Measurements from ENCODE around the gene SCCPDH. TPM values are rescaled to one million over a fixed set of nuclear protein-coding genes. Genes with fewer than 3 reads are reported as not detected.

Gene SCCPDH
- total RNA-seq, 1 experiment from 2014 or later: 32.2 TPM

DNA sequence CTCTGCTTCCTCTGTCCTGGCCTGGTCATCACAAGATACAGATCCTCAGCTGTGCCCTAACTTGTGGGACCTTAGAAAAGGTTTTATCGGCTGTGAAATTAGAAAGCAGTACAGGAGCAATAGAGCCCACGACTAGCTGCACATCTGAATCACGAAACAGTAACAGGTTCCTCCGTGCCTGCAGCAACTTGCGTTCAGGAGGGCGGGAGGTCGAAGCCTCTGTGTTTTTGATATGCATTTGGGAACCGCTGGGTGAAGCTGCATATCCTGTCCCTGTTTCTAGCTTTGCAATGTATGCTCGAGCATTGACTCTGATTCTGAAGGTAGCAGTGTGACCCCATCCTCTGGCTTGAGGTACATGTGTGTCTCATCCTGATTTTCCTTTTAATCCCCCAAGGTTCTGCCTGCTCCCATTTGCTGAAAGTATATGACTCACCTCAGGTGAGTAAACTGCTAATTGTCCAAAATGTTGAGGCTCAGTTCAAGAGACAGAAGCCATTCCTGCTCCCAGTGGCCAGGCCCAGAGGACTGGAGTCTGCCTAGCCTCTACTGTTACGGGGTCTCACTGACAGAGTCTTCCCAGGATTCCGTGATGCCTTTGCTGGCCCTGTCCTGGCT is 44.3 kb downstream of the SCCPDH start:
- no peaks in the 10 kb centered on the region for H3K27me3 Mint-ChIP-seq (ENCODE audit: insufficient read depth, unreplicated experiment)
- peaks cover 18% of the 10 kb centered on the region for H3K4me1 Mint-ChIP-seq (ENCODE audit: insufficient read depth, unreplicated experiment)
- peak; percentile 48 for DNase-seq (ENCODE audit: unreplicated experiment)
- peak overlapping the region; percentile 92 for H3K27ac Mint-ChIP-seq (ENCODE audit: low read depth, unreplicated experiment)
- TF ChIP-seq, protein P1, sequence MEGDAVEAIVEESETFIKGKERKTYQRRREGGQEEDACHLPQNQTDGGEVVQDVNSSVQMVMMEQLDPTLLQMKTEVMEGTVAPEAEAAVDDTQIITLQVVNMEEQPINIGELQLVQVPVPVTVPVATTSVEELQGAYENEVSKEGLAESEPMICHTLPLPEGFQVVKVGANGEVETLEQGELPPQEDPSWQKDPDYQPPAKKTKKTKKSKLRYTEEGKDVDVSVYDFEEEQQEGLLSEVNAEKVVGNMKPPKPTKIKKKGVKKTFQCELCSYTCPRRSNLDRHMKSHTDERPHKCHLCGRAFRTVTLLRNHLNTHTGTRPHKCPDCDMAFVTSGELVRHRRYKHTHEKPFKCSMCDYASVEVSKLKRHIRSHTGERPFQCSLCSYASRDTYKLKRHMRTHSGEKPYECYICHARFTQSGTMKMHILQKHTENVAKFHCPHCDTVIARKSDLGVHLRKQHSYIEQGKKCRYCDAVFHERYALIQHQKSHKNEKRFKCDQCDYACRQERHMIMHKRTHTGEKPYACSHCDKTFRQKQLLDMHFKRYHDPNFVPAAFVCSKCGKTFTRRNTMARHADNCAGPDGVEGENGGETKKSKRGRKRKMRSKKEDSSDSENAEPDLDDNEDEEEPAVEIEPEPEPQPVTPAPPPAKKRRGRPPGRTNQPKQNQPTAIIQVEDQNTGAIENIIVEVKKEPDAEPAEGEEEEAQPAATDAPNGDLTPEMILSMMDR (IDR thresholded peaks at IDR 0.05; ENCODE audit: unreplicated experiment): no peak
- ChIA-PET CTCF (interaction anchor here (0.5 to 4.7 kb wide), 9 partner anchors 14 to 1684 kb away, joined by 3 to 64 read pairs (median 3); no protein-coding TSS in a partner anchor), POLR2A (interaction anchor here (0.5 to 2.3 kb wide), 12 partner anchors 9 to 1103 kb away, joined by 3 to 9 read pairs (median 4); partner anchors contain the start of genes CNST, SCCPDH, TFB2M and ZNF695)
- H3K36me3 Mint-ChIP-seq (ENCODE audit: insufficient read depth, unreplicated experiment): peaks cover 15% of the 10 kb centered on the region
- no peaks in the 10 kb centered on the region for H3K9me3 Mint-ChIP-seq (ENCODE audit: unreplicated experiment)
- intact Hi-C loops (cut with micrococcal nuclease): loop anchor here (5.0 kb wide), 1 partner anchor 201 kb away; the partner anchor contains the start of genes CNST and TFB2M
- H3K4me3 Mint-ChIP-seq (ENCODE audit: unreplicated experiment): no peak overlapping the region
- BruUV-seq (replicated peaks): no TSS peak

- BruUV-seq (replicated peaks): no TSS peak
- peak; percentile 99 for DNase-seq (ENCODE audit: unreplicated experiment)
- Mint-ChIP-seq H3K4me3 (ENCODE audit: unreplicated experiment) (no peak overlapping the region), H3K4me1 (ENCODE audit: insufficient read depth, unreplicated experiment) (peaks cover 18% of the 10 kb centered on the region), H3K27ac (ENCODE audit: low read depth, unreplicated experiment) (peak overlapping the region; percentile 92), H3K9me3 (ENCODE audit: unreplicated experiment) (no peaks in the 10 kb centered on the region), H3K27me3 (ENCODE audit: insufficient read depth, unreplicated experiment) (no peaks in the 10 kb centered on the region), H3K36me3 (ENCODE audit: insufficient read depth, unreplicated experiment) (peaks cover 15% of the 10 kb centered on the region)
- intact Hi-C loops (cut with micrococcal nuclease): loop anchor here (5.0 kb wide), 1 partner anchor 202 kb away; the partner anchor contains the start of genes CNST and TFB2M
- ChIA-PET POLR2A (interaction anchor here (0.6 to 1.7 kb wide), 12 partner anchors 10 to 1102 kb away, joined by 3 to 9 read pairs (median 4); partner anchors contain the start of genes CNST, SCCPDH, TFB2M and ZNF695), CTCF (interaction anchor here (0.9 to 4.7 kb wide), 5 partner anchors 15 to 257 kb away, joined by 3 to 64 read pairs (median 4); no protein-coding TSS in a partner anchor)
- TF ChIP-seq, protein P1 (IDR thresholded peaks at IDR 0.05; ENCODE audit: unreplicated experiment): no peak
Observed at GRCh38 chr1:246769306-246769705, 45.1 kb downstream of the SCCPDH start.

GRCh38 chr1:246771366-246771765 is 47.2 kb downstream of the SCCPDH start:
- H3K9me3 Mint-ChIP-seq (ENCODE audit: unreplicated experiment): no peaks in the 10 kb centered on the region
- BruUV-seq (replicated peaks): no TSS peak
- TF ChIP-seq, protein P1 (IDR thresholded peaks at IDR 0.05; ENCODE audit: unreplicated experiment): no peak
- CTCF ChIA-PET: interaction anchor here (0.6 to 1.1 kb wide), 4 partner anchors 17 to 601 kb away, joined by 3 to 7 read pairs (median 6); no protein-coding TSS in a partner anchor
- no peak overlapping the region for H3K27ac Mint-ChIP-seq (ENCODE audit: low read depth, unreplicated experiment)
- no peak overlapping the region for H3K4me3 Mint-ChIP-seq (ENCODE audit: unreplicated experiment)
- peaks cover 18% of the 10 kb centered on the region for H3K4me1 Mint-ChIP-seq (ENCODE audit: insufficient read depth, unreplicated experiment)
- peaks cover 14% of the 10 kb centered on the region for H3K36me3 Mint-ChIP-seq (ENCODE audit: insufficient read depth, unreplicated experiment)
- no peak for DNase-seq (ENCODE audit: unreplicated experiment)
- H3K27me3 Mint-ChIP-seq (ENCODE audit: insufficient read depth, unreplicated experiment): no peaks in the 10 kb centered on the region
- intact Hi-C loops (cut with micrococcal nuclease): no loop called here
- POLR2A ChIA-PET: interaction anchor here (0.6 to 1.0 kb wide), 4 partner anchors 9 to 101 kb away, joined by 3 to 4 read pairs (median 3); no protein-coding TSS in a partner anchor

DNA sequence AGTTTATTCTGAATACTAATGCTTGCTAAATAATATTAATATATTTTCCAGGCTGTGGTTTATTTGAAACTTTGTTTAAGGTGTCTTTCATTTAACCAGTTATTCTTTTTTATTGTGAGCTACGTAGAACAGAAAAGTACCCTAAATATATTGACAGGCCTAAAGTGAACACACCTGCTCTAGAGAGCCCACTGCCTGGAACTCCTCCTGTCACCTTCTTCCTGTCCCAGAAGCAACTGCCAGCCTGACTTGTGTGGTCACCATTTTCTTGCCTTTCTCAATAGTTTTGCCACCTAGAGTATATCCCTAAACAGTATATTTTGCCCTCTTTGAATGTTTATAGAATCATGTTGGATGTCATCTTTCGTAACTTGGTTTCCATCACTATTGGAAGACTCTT is 48.5 kb downstream of the SCCPDH start:
- CTCF ChIA-PET: interaction anchor here (2.5 kb wide), 1 partner anchor 83 kb away, joined by 11 read pairs; no protein-coding TSS in a partner anchor
- H3K36me3 Mint-ChIP-seq (ENCODE audit: insufficient read depth, unreplicated experiment): peaks cover 14% of the 10 kb centered on the region
- no peak overlapping the region for H3K27ac Mint-ChIP-seq (ENCODE audit: low read depth, unreplicated experiment)
- no peak overlapping the region for H3K4me3 Mint-ChIP-seq (ENCODE audit: unreplicated experiment)
- POLR2A ChIA-PET: no interaction called here
- no peaks in the 10 kb centered on the region for H3K9me3 Mint-ChIP-seq (ENCODE audit: unreplicated experiment)
- DNase-seq (ENCODE audit: unreplicated experiment): no peak
- H3K4me1 Mint-ChIP-seq (ENCODE audit: insufficient read depth, unreplicated experiment): peaks cover 18% of the 10 kb centered on the region
- TF ChIP-seq, protein P1 (IDR thresholded peaks at IDR 0.05; ENCODE audit: unreplicated experiment): no peak
- BruUV-seq (replicated peaks): no TSS peak
- intact Hi-C loops (cut with micrococcal nuclease): no loop called here
- no peaks in the 10 kb centered on the region for H3K27me3 Mint-ChIP-seq (ENCODE audit: insufficient read depth, unreplicated experiment)

Data from MCF 10A (cell line).